Stromal cell of bone marrow (primary cell): Measurements from ENCODE around the gene RPN2.
"Not testable (repeated sequence)": the region's sequence is repeated elsewhere in the genome, so short reads cannot be mapped to it uniquely, and the experiment has no call there.

Experiments used
- DNase-seq: peaks from one replicate; pipeline ENCODE4 v3.0.0-alpha.2; 2012; ENCODE audit warnings: low read depth

The RPN2 gene

DNA sequence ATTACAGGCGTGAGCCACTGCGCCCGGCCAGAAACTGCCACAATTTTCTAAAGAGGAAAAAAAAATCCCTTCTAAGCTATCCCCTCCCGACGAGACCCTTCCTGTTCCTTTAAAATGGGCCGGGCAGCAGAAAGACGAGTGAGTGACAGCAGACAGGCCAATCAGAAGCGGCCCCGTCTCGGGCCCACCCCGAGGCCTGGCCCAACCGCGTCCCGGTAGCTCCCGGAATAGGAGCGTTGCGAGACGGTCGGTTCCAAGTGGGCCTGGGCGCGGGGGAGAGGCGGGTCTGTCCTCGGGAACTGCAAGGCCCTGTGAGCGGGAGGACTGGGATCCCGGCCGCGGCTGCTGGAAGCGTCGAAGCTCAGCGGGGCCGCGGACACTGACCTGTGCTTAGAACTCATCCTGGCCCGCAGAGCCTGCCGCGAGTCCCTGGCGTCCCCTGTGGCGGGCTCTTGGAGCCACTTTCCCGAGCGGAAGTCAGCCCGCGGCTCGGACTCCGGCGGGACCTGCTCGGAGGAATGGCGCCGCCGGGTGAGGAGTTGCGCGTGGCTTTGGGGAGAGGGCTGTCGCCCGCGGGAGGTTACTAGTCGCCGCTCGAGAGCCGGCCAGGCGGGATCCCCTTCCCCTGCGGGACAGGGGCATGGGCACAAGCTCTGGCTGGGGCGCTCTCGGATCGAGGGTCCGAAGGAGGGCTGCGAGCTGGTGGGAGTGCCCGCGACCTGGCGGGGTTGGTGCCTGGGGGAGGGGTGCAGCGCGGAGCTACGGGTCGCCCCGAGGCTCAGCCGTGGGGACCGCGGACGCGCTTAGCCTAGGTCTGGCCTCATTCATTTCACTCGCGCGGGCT, at the start of gene RPN2, which contains the start of gene MROH8:
RPN2 (plus strand) TSS at position 492 of the 844 bp plus-strand sequence; CDS start at position 519, 27 bp downstream.
MROH8 (minus strand) TSS at position 710 of the 844 bp plus-strand sequence.
- DNase-seq: peak; percentile 96

DNA sequence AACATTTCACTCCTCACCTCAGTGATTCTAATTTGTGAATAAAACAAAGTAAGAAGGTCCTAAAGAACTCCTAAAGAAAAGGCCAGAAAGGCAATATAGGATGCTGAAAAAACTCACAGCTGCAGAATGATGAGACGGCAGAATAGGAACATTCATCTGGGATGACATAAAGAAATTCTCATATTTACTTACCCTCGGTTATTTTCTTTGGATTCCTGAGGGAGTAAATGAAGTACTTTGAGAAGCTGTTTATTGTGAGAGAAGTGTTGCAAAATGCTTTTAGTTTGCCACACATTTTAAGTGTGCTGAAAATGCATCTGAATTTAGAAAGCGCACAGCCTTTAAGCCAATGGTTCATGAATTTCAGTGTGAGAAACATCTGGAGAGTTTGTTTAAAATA, 47.6 kb upstream of the RPN2 start:
- no peak for DNase-seq

DNA sequence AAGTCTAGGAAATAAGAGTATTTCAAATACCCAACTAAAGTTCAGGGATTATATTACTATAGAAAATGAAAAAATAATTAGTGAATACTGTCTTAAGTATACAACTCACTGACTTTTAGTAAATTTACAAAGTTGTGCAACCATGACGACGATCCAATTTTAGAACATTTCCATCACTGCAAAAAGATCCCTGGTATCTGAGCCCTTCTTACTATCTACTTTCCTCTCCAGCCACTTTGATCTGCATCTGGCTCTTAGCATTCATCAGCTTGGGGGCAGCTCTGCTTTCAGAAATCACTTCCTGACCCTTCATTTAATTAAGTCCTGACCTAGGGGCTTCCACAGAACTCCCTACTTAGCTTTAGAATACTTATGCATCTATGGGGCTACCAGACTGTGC, 45.2 kb upstream of the RPN2 start:
- no peak for DNase-seq

- DNase-seq: no peak
Observed at GRCh38 chr20:37137547-37137946, 41.6 kb upstream of the RPN2 start.

DNA sequence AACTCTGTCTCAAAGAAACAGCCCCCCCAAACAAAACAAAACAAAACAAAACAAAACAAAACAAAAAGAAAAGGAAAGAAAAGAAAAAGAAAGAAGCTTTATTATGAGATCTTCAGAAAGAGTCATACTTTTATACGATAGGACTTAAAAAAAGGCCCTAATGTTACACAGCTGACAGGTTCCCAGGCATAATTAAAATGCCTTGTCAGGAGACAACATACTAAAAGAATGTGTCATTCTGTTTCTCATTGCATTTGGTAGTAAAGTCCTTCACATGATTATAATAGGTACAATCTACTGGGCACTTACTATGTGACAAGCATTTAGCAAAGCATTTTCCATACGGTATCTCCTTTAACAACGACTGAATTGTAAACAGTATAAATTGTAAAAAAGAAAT, 36.4 kb upstream of the RPN2 start:
- no peak for DNase-seq

- DNase-seq: no peak
Observed at GRCh38 chr20:37144856-37145404, 34.2 kb upstream of the RPN2 start.

- no peak for DNase-seq
Observed at GRCh38 chr20:37147250-37147649, 31.9 kb upstream of the RPN2 start.

- not testable (repeated sequence) for DNase-seq
Observed at GRCh38 chr20:37150864-37151263, 28.3 kb upstream of the RPN2 start.

- no peak for DNase-seq
Observed at GRCh38 chr20:37151529-37151928, 27.6 kb upstream of the RPN2 start.

DNA sequence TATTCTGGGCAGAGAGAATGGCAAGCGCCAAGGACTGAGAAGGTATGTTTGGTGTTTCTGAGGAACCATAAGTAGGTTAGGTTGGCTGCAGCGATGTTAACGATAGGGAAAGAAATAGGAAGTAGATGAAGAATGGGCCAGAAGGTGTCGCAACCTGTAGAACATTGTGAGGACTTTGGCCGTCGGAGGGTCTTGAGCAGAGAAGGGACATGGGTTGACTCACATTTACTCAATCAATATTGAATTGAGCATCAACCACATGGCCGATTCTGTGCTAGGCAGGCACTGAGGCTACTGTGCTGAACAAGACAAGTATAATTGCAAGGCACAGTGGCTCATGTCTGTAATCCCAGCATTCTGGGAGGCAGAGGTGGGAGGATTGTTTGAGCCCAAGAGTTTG, 26.8 kb upstream of the RPN2 start:
- no peak for DNase-seq

GRCh38 chr20:37154684-37155298, 24.3 kb upstream of the RPN2 start:
- no peak for DNase-seq

DNA sequence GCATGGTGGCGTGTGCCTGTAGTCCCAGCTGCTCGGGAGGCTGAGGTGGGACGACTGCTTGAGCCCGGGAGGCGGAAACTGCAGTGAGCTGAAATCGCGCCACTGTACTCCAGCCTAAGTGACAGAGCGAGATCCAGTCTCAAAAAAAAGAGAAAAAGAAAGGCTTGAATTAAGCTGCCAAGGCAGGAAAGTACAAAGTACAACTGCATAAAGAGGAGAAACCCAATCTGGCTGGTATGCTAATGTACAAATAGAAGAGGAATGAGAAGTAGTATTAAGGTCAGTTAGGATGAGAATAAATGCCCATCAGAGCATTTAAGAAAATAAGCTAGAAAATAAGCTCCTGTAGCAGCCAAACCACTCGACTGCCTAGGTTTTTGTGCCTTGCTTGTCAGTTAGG, 23.1 kb upstream of the RPN2 start:
- no peak for DNase-seq

DNA sequence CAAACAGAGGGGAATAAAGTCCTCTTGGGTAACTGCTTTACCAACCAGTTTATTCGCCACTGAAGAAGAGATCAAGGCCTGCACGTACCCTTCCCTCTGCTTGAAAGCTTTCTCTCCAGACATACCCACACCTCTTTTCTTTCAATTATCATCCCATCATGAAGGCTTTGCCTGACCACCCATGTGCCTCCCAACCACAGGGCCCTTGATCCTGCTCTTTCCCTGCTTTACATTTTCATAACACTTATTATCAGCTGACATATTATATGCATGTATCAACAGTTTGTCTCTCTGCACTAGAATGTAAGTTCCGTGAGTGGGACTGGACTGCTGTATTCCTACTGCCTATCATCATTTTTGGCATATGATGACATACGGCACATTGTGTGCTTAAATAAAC, 20.9 kb upstream of the RPN2 start:
- DNase-seq: no peak

GRCh38 chr20:37160683-37161082, 18.4 kb upstream of the RPN2 start:
- no peak for DNase-seq

GRCh38 chr20:37161830-37162549, 17.1 kb upstream of the RPN2 start:
- no peak for DNase-seq

DNA sequence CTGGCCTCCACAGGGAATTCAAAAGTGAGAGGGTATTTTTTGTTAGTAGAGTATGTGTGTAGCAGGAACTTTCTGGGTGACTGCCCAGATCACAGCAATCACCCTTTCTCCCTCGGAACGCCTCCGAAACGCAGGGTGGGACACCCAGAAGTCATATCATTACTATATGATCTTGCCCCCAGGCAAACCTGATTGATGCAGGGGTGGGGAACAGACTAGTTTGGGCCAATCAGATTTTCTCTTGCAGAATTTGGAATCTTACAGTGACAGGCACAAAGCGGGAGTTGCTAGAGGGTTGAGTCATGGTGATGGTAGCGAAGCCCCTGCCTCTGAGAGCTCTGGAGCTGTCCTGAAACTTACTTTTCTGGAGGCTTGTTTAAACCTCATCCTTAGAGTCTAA, 16.5 kb upstream of the RPN2 start:
- DNase-seq: no peak

- DNase-seq: no peak
Observed at GRCh38 chr20:37163832-37164554, 15.1 kb upstream of the RPN2 start.

GRCh38 chr20:37165031-37165430, 14.1 kb upstream of the RPN2 start:
- DNase-seq: no peak

DNA sequence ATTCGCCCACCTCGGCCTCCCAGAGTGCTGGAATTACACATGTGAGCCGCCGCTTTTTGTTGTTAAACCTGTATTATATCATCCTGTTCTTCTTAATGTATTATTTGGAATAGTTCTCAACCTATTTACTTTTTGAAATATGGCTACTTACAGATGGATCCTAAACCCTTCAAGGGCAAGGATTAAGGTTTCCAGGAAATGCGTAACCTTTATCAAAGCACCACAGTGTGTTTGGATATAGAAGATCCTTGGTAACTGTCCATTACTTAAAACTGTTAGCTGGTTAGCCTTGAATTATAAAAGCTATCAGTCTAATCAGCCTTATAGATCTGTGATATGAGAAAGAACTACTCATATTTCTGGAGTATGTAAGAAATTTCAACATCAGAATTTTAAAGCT, 12.3 kb upstream of the RPN2 start:
- no peak for DNase-seq

DNA sequence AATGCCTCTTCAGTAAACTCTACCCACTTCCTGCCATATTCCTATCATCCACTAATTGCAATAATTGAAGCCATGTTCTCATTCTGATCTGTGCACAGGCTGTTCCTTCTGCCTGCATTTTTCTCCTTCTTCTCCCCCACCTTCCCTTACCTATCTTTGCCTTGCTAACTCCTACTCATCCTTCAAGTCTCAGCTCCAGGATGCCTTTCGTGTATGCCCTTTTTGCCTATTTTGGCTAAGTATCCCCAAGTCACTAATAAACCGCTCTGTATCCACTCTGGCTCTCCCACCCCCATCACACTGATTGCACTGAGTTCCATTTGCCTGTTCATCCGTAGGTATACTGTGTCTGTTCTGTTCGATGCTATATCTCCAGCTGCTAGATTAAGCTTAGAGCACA, 6.3 kb upstream of the RPN2 start:
- DNase-seq: no peak

DNA sequence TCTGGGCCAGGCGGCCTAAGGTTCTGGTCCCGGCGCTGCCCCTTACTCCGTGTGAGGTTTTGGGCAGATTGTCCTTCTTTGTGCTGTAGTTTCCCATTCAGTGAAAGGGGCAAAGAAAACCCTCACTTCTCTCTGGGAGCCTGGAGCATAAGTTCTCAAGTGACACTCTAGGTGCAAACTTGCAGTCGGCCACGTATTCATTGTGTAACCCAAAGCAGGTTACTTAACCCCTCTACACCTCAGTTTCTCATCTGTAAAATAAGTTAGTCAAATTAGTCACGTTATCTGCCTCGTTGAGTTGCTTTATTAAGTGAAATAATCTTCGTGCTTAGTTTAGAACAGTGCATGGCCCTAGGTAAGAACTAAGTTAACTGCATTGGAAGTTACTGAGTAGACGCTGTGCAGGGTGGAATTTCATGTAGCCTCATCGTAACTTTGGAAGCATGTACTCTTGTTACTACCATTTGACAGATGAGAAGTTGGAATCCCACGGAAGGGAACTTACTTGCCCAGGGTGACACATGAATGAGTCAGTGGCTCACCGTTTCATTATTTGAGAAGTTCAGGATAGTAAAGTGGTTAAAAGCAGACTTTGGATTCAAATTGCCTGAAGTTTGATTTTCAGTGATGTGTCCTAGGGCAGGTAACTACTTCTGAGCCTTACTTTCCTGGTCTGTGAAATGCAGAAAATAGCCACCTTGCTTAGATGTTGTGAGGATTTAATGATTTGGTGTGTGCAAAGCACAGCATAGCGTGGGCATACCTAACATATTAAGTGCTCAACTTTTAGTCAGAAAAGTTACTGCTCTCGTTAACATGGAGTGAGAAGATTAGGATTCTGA, 774 bp downstream of the RPN2 start:
- DNase-seq: peak; percentile 18
